Pons (tissue), 1 donor: ENCODE results near the gene MRPL28.
"Not testable (repeated sequence)": the region's sequence is repeated elsewhere in the genome, so short reads cannot be mapped to it uniquely, and the experiment has no call there.

Experiments
- DNase-seq: peaks from one replicate; pipeline ENCODE4 v3.0.0-alpha.2; 2016; ENCODE audit warnings: low spot score

The MRPL28 gene

GRCh38 chr16:373020-373598 lies 2.8 kb upstream of the MRPL28 start:
- no peak for DNase-seq

- no peak for DNase-seq
These were observed 2.1 kb upstream of the MRPL28 start for GRCh38 chr16:372302-372983.

- DNase-seq, result no peak
These were observed 1.4 kb upstream of the MRPL28 start for GRCh38 chr16:371515-372301.

- no peak for DNase-seq
These were observed 709 bp upstream of the MRPL28 start for GRCh38 chr16:370979-371514.

GRCh38 chr16:369866-370436 lies 387 bp downstream of the MRPL28 start:
- DNase-seq, result no peak

GRCh38 chr16:369275-369865 lies 968 bp downstream of the MRPL28 start:
- no peak for DNase-seq

- DNase-seq, result no peak
These were observed 1.8 kb downstream of the MRPL28 start for GRCh38 chr16:368388-369158.

GRCh38 chr16:367333-367903 lies 2.9 kb downstream of the MRPL28 start:
- DNase-seq, result no peak

GRCh38 chr16:366476-366875 lies 3.9 kb downstream of the MRPL28 start:
- no peak for DNase-seq

- DNase-seq, result no peak
These were observed 5.5 kb downstream of the MRPL28 start for GRCh38 chr16:364595-365491.

GRCh38 chr16:363766-364490 lies 6.4 kb downstream of the MRPL28 start:
- DNase-seq, result no peak

- DNase-seq, result no peak
These were observed 7.1 kb downstream of the MRPL28 start for GRCh38 chr16:363110-363765.

GRCh38 chr16:362702-362999 lies 7.7 kb downstream of the MRPL28 start:
- DNase-seq, result not testable (repeated sequence)

- peak; percentile 61 for DNase-seq
These were observed 8.3 kb downstream of the MRPL28 start for GRCh38 chr16:361872-362701.

GRCh38 chr16:361341-361871 lies 8.9 kb downstream of the MRPL28 start:
- no peak for DNase-seq

GRCh38 chr16:360698-361336 lies 9.5 kb downstream of the MRPL28 start:
- DNase-seq, result no peak
